SJSA1 (cell line): ENCODE measurements around the gene LCE1F. TPM values are rescaled to one million over a fixed set of nuclear protein-coding genes. Genes with fewer than 3 reads are reported as not detected.

ENCODE experiments used
- DNase-seq, 2 experiments: peaks; one replicate each; pipeline ENCODE4 v3.0.0-alpha.2; 2015 to 2020; ENCODE audit warnings: low spot score in 2 of 2, low read depth in 1 of 2
- H3K27ac ChIP-seq: fragments of 250-450 bp; sonication (Bioruptor Pico); 2 replicates; pipeline ENCODE4 v1.5.1; 2020; ENCODE audit warnings: mild to moderate bottlenecking, moderate library complexity
- H3K27me3 ChIP-seq: fragments of 250-450 bp; sonication (Bioruptor Pico); replicated peaks from 2 replicates; pipeline ENCODE4 v1.5.1; 2020; ENCODE audit warnings: mild to moderate bottlenecking, moderate library complexity
- H3K36me3 ChIP-seq: fragments of 250-450 bp; sonication (Bioruptor Pico); 2 replicates; pipeline ENCODE4 v1.5.1; 2020; ENCODE audit warnings: mild to moderate bottlenecking
- H3K4me1 ChIP-seq: fragments of 250-450 bp; sonication (Bioruptor Pico); replicated peaks from 2 replicates; pipeline ENCODE4 v1.6.1; 2021; ENCODE audit warnings: mild to moderate bottlenecking
- H3K4me3 ChIP-seq: fragments of 250-450 bp; sonication (Bioruptor Pico); 2 replicates; pipeline ENCODE4 v1.5.1; 2020; ENCODE audit warnings: mild to moderate bottlenecking
- H3K9me3 ChIP-seq: fragments of 250-450 bp; sonication (Bioruptor Pico); replicated peaks from 2 replicates; pipeline ENCODE4 v1.5.1; 2020; ENCODE audit warnings: mild to moderate bottlenecking
- total RNA-seq: library from RNA; depleted of rRNA; stranded (reverse); fragments of >200 nt; shearing (Covaris generic); gene quantifications from 2 replicates; pipeline ENCODE4 v1.2.3, GENCODE V29; 2014

LCE1F gene
- total RNA-seq, 1 experiment from 2014 or later, result not detected

GRCh38 chr1:152757747-152758146 is 17.2 kb upstream of the LCE1F start, which contains the start of gene KPRP:
TSS of gene KPRP (plus strand) at chr1:152758025. CDS start at chr1:152759589, 1,564 bp downstream.
- Histone ChIP-seq H3K36me3 (no peaks in the 10 kb centered on the region), H3K9me3 (no peaks in the 10 kb centered on the region), H3K27ac (no peak within 1 kb of the TSS), H3K27me3 (no peaks in the 10 kb centered on the region), H3K4me1 (peaks cover 9% of the 10 kb centered on the region), H3K4me3 (no peak within 1 kb of the TSS)
- no peak for DNase-seq

DNA sequence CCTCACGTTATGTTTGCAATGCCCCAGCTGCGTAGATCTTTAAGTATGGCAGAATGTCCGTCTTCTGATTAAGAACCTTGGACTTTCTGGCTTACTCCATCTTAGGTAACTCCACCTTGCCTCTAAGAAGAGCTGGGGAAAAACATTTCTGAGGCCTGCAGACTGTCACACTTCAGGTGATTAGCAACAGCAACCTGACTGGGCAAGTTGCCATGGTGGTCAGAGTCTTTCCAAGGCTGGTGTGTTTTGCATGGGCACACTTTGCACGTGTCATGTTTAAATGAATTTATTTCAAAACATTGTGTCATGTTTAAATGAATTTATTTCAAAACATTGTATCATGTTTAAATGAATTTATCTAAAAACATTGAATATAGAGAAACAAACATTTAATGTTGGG is 16.3 kb upstream of the LCE1F start:
- Histone ChIP-seq H3K36me3 (no peaks in the 10 kb centered on the region), H3K27me3 (no peaks in the 10 kb centered on the region), H3K4me3 (no peak overlapping the region), H3K27ac (no peak overlapping the region), H3K4me1 (0 out of 2 replicates have a peak, but pooled peaks cover under 1% of the 10 kb centered on the region), H3K9me3 (no peaks in the 10 kb centered on the region)
- no peak for DNase-seq

DNA sequence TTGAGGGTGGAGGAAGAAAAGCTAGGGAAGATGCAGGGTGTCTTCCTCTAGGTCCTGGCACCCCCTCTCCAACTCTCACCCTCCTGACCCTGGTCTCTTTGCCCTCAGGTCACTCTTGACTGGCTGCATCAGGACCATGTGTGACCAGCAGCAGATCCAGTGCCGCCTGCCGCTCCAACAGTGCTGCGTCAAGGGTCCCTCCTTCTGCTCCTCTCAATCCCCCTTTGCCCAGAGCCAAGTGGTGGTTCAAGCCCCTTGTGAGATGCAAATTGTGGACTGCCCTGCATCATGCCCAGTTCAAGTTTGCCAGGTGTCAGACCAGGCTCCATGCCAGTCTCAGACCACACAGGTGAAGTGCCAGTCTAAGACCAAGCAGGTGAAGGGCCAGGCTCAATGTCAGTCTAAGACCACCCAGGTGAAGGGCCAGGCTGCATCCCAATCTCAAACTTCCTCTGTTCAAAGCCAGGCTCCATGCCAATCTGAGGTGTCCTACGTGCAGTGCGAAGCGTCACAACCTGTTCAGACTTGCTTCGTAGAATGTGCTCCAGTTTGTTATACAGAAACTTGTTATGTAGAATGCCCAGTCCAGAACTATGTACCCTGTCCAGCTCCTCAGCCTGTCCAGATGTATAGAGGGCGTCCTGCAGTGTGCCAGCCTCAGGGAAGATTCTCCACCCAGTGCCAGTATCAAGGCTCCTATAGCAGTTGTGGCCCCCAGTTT is 15.3 kb upstream of the LCE1F start:
- H3K27ac ChIP-seq, result no peak overlapping the region
- H3K9me3 ChIP-seq, result no peaks in the 10 kb centered on the region
- H3K36me3 ChIP-seq, result no peaks in the 10 kb centered on the region
- H3K27me3 ChIP-seq, result no peaks in the 10 kb centered on the region
- DNase-seq, result no peak
- no peaks in the 10 kb centered on the region for H3K4me1 ChIP-seq
- no peak overlapping the region for H3K4me3 ChIP-seq

DNA sequence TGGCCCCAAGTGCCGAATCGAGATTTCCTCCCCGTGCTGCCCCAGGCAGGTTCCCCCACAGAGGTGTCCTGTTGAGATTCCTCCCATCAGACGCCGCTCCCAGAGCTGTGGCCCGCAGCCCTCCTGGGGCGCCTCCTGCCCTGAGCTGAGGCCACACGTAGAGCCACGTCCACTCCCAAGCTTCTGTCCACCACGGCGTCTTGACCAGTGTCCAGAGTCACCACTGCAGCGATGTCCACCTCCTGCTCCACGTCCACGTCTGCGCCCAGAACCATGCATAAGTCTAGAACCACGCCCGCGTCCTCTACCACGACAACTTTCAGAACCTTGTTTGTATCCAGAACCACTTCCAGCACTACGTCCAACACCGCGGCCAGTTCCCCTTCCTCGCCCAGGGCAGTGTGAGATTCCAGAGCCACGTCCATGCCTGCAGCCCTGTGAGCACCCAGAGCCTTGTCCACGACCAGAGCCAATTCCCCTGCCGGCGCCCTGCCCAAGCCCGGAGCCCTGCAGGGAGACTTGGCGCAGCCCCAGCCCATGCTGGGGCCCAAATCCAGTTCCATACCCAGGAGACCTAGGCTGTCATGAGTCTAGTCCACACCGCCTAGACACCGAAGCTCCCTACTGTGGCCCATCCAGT is 14.3 kb upstream of the LCE1F start:
- H3K27me3 ChIP-seq, result no peaks in the 10 kb centered on the region
- no peaks in the 10 kb centered on the region for H3K36me3 ChIP-seq
- DNase-seq, result no peak
- no peaks in the 10 kb centered on the region for H3K4me1 ChIP-seq
- H3K9me3 ChIP-seq, result no peaks in the 10 kb centered on the region
- H3K27ac ChIP-seq, result no peak overlapping the region
- no peak overlapping the region for H3K4me3 ChIP-seq

DNA sequence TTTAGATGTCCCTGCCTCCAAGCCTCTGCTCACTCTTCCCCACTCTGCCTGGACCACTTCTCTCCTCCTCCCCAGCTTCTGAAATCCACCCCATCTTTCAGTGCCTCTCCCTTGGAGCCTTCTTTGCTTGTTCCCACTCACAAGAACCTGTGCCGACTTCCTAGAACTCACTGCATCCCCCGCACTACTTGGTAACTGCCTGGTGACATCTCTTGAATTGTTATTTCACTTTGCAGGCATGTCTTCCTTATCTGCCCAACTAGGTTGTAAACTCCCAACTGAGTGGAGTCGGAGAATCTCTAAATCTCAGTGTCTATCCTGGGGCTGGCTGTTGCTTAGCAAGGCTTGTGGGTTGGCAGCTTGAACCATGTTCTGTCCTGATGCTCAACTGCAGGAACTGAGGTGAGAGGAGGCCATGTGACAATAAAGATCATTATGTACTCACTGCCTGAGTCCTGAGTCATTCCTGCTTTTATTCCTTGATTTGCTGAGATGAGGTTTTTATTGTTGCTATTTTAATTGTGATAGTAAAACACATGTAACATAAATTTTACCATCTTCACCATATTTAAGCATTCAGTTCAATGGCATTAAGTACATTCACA is 13.2 kb upstream of the LCE1F start:
- Histone ChIP-seq H3K27me3 (no peaks in the 10 kb centered on the region), H3K27ac (no peak overlapping the region), H3K36me3 (no peaks in the 10 kb centered on the region), H3K9me3 (no peaks in the 10 kb centered on the region), H3K4me3 (no peak overlapping the region), H3K4me1 (no peaks in the 10 kb centered on the region)
- DNase-seq, result no peak

GRCh38 chr1:152768847-152769533 is 6.0 kb upstream of the LCE1F start:
- Histone ChIP-seq H3K4me1 (no peaks in the 10 kb centered on the region), H3K36me3 (no peaks in the 10 kb centered on the region), H3K27me3 (no peaks in the 10 kb centered on the region), H3K9me3 (no peaks in the 10 kb centered on the region), H3K27ac (no peak overlapping the region), H3K4me3 (no peak overlapping the region)
- no peak for DNase-seq

DNA sequence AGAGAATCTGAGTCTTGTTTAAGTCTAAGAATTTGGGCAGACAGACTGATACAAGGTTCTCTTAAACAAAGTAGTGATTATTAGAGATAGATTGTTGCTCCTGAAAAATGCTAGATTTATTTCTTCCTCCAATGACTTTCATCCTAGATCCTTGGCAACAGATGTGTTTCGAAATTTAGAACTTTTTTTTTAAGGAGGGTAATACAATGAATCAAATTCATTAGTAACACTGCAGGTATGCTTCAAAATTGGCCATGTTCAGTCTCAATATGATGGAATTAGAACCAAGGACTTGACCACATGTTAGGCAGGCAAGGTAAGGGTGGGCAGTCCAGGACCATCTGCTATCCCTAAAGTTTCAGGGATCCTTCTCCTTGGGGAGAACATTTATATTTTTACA is 4.5 kb upstream of the LCE1F start:
- H3K4me1 ChIP-seq, result no peaks in the 10 kb centered on the region
- H3K36me3 ChIP-seq, result no peaks in the 10 kb centered on the region
- H3K9me3 ChIP-seq, result no peaks in the 10 kb centered on the region
- H3K27ac ChIP-seq, result no peak overlapping the region
- H3K4me3 ChIP-seq, result no peak overlapping the region
- DNase-seq, result no peak
- H3K27me3 ChIP-seq, result no peaks in the 10 kb centered on the region

- Histone ChIP-seq H3K27me3 (no peaks in the 10 kb centered on the region; the same call in 1 of the 2 replicates), H3K9me3 (no peaks in the 10 kb centered on the region), H3K4me3 (no peak overlapping the region), H3K27ac (no peak overlapping the region), H3K4me1 (no peaks in the 10 kb centered on the region), H3K36me3 (no peaks in the 10 kb centered on the region)
- no peak for DNase-seq
Observed at GRCh38 chr1:152776361-152776760, 1.4 kb downstream of the LCE1F start.

DNA sequence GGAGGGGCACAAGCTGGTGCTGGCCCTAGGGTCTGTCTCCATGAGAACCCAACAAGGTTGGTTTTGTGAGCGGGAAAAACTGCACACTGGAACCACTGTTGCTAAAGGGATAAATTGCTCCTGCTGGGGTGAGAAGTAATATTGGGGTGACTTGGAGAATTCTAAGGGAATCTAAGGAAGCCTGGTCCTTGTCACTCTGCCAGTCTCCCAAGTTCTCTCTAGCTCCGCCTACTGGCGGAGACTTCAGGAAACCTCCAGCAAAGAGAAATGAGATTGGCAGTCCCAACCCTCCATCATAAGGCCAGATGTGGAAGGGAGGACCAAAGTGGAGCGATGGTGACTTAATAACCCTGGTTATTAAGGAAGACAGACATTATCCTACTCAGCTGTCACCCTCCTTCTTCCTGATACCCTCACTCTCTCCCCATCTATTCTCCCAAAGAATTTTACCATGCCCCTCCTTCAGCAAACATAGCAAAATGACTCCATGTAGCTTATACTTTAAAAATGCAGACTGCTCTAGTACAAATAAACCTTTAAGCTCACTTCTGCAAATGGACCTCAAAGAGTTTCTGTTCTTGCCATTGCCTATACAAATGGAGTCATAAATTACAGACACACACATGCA is 2.7 kb downstream of the LCE1F start:
- no peak overlapping the region for H3K4me3 ChIP-seq
- no peaks in the 10 kb centered on the region for H3K36me3 ChIP-seq
- H3K4me1 ChIP-seq, result no peaks in the 10 kb centered on the region
- peak in 1 of 2 experiments; percentile 30 for DNase-seq
- no peaks in the 10 kb centered on the region; the same call in 1 of the 2 replicates for H3K27me3 ChIP-seq
- no peak overlapping the region for H3K27ac ChIP-seq
- no peaks in the 10 kb centered on the region for H3K9me3 ChIP-seq

DNA sequence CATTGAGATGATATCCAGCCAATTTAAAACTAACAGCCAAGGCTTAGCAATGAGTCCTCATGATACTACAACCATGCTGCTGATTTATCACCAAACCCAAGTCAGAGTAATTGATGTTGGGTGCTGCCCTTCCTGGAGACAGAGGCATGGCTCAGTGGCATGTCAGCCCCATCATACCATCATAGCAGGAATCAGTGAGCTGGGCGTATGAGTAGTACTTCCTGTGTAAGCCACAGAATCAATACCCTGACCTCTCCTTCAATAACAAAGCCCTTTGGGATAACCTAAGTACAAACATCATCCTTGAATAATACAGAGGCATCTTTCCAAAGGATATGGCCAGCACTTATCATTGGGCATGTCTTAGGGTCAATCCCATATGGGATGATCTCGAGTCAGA is 8.2 kb downstream of the LCE1F start:
- no peak for DNase-seq
- Histone ChIP-seq H3K9me3 (no peaks in the 10 kb centered on the region), H3K27ac (no peak overlapping the region), H3K36me3 (no peaks in the 10 kb centered on the region), H3K27me3 (no peaks in the 10 kb centered on the region), H3K4me1 (no peaks in the 10 kb centered on the region), H3K4me3 (no peak overlapping the region)

DNA sequence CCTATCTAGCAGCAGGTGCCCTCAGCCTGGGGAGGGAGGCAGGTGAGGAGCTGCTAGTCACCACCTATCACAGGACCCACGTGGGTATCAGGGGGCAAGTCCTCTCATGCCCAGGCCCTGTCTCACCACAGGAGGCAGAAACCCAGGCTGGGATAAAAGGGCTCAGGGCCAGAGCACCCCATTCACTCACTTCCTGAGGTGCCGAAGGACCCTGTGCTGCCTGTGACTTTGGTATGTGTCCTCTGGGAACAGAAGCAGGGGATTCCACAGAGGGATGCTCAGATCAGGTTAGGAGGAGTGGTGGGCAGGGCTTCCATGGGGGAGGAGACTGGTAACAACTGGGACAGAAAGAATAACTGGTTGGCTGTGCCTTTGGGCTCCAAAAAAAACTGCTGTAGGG is 11.1 kb downstream of the LCE1F start, which contains the start of gene LCE1E:
TSS of gene LCE1E (plus strand) at position 181 of the 400 bp plus-strand sequence. CDS start 1,043 bp downstream, outside the sequence.
- no peaks in the 10 kb centered on the region for H3K36me3 ChIP-seq
- H3K9me3 ChIP-seq, result no peaks in the 10 kb centered on the region
- no peaks in the 10 kb centered on the region for H3K4me1 ChIP-seq
- no peak within 1 kb of the TSS for H3K4me3 ChIP-seq
- DNase-seq, result no peak
- no peak within 1 kb of the TSS for H3K27ac ChIP-seq
- H3K27me3 ChIP-seq, result peaks cover 2% of the 10 kb centered on the region; the same call in 1 of the 2 replicates

DNA sequence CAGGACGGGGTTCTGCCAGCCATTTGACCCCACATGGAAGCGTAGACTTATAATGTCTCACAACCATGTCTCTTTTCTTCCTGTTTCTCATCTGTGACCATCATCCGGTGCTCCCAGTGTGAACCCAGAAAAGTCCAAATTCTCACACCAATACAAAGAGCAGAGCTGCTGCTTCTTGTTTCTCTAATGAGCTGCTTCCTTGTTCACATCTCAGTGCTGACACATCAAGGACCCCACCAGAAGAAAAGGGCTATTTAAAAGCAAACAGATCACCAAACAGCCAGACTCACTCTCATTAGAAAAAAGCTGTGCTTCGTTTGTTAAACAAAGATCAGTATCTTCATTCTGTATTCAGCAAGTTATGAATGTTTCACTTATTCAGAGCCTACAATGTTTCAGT is 20.7 kb downstream of the LCE1F start:
- no peak for DNase-seq

DNA sequence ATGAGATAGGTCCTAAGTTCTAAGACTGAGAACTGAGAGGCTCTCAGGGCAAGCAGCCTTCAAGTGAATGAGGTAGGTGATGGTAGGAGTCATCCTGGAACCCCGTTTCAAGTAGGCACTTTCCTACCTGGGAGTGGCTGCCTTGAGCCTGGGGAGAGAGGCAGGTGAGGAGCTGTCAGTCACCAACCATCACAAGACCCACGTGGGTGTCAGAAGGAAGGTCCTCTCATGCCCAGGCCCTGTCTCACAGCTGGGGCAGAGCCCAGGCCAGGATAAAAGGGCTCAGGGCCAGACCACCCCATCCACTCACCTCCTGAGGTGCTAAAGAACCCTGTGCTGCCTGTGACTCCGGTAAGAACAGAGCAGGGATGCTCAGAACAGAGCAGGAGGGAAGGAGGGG is 21.5 kb downstream of the LCE1F start, which contains the start of gene LCE1D:
TSS of gene LCE1D (plus strand) at position 301 of the 400 bp plus-strand sequence. CDS start 1,074 bp downstream, outside the sequence.
- no peaks in the 10 kb centered on the region for H3K9me3 ChIP-seq
- H3K4me1 ChIP-seq, result no peaks in the 10 kb centered on the region
- no peak for DNase-seq
- no peaks in the 10 kb centered on the region for H3K36me3 ChIP-seq
- no peak within 1 kb of the TSS for H3K27ac ChIP-seq
- H3K27me3 ChIP-seq, result peaks cover 4% of the 10 kb centered on the region; the same call in 1 of the 2 replicates
- no peak within 1 kb of the TSS for H3K4me3 ChIP-seq

More for the DNA sequence above, 20.7 kb downstream of the LCE1F start:
- no peaks in the 10 kb centered on the region for H3K4me1 ChIP-seq
- peaks cover 5% of the 10 kb centered on the region; the same call in 1 of the 2 replicates for H3K27me3 ChIP-seq
- no peak overlapping the region for H3K27ac ChIP-seq
- no peaks in the 10 kb centered on the region for H3K36me3 ChIP-seq
- H3K9me3 ChIP-seq, result no peaks in the 10 kb centered on the region
- no peak overlapping the region for H3K4me3 ChIP-seq
